Fibroblast of the conjunctiva (primary cell): Measurements from ENCODE around the gene SP140L.
"Not testable (repeated sequence)": the region's sequence is repeated elsewhere in the genome, so short reads cannot be mapped to it uniquely, and the experiment has no call there.

Experiments used
- DNase-seq: peaks from one replicate; pipeline ENCODE4 v3.0.0-alpha.2; 2010; ENCODE audit warnings: low read depth

SP140L gene

DNA sequence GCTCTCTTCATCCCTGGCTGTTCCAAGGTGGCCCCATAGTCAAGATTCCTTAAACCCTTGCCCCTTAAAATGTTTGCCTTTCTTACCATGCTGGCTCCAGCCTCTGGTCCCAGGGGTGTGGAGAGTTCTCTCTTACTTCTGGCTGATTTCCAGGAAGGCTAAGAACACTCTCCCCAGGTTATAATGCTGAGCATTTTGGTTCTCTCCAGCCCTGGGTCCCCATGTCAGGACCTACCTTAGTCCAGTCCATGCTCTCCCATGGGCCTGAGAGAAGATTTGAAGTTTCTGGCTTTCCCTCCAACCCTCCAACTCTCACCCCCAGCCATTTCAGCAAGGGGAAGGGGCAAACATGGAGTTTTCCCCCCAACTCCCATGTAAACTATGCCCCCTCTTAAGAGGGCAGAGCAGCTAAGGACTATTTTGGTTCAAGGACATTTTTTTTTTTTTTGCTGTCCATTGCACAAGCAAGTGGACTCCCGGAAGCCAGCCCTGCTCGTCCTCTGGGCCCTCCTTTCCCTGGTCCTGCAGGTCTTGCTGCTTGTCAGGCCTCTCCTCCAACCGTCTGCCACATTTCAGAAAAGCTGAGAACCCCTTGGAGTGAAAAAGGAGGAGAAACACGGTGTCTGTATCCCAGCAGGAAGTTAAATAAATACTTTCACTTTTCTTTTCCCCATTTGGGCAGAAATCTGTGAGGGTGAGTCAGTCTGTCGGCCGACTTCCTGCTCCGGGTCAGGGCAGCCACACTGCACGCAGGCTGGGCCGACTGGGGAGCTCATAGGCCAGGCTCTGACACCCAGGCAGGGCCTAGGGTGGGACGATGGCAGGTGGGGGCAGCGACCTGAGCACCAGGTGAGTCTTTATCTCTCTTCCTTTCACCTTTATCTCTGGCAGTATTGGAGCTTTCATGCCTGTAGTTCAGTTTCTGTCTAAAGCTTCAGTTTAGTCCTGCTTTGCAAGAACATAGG lies at the start of gene SP140L:
Gene SP140L, plus strand, starts transcription at position 741 of the 965 bp plus-strand sequence. Its CDS starts 77 bp downstream, at position 818.
- DNase-seq, result peak; percentile 62

DNA sequence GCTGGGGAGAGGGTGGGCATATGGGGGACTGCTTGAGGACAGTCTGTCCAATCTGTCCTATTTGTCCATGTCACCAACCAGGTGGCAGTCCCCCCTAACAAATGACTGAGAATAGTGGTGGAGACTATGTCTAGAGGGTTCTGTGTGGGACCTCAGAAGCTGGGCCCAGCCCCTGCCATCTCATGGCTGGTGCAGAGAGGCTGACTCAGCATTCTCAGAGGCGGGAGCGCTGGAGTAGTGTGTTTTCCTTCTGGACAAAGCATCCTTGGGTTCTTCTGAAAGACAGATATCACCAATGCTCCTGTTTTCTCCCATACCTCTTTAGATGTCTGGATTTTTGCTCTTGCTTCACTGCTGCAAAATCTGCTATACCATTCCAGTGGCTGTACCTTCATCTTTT lies 44.1 kb upstream of the SP140L start:
- DNase-seq, result no peak

- no peak for DNase-seq
Observed at GRCh38 chr2:230286048-230286447, 40.9 kb upstream of the SP140L start.

- not testable (repeated sequence) for DNase-seq
Observed at GRCh38 chr2:230289311-230289710, 37.7 kb upstream of the SP140L start.

DNA sequence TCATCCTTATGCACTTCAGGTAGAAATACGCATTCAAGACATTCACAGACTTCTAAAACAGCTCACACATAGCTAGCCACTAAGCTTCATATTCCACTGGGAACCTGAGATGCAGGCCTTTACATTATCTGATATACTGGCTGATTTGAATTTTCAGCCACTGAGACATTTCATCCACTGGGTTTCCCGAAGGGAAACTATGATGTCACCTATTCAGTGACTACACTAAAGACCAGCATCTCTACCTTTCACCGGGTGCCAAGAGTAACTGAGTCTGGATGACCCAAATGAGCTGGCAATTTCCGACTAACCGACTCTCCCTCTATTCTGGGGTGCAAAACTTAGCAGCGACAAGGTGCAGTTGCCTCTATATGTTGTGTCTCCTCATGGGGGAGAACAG lies 31.8 kb upstream of the SP140L start:
- DNase-seq, result no peak

DNA sequence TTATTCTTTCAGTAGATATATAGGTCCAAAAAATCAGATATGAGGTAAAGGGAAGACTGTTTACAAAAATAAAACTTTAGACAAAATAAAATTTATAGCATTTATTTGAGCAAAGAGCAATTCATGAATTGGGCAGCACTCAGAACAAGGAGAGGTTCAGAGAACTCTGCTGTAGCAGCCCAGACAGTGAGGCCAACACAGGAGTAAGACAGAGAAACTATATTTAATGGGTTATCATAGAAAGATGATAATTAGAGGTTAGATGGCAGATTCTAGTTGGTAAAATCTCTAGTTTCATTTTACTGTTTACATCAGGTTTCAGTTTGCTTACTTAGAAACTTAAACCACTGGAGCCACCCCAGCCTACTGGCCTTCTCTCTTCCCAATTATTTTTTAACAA lies 30.1 kb upstream of the SP140L start:
- DNase-seq, result no peak

GRCh38 chr2:230299618-230300017 lies 27.4 kb upstream of the SP140L start:
- DNase-seq, result no peak

- DNase-seq, result no peak
Observed at GRCh38 chr2:230305416-230306275, 21.3 kb upstream of the SP140L start.

GRCh38 chr2:230306474-230306873 lies 20.5 kb upstream of the SP140L start:
- DNase-seq, result no peak

DNA sequence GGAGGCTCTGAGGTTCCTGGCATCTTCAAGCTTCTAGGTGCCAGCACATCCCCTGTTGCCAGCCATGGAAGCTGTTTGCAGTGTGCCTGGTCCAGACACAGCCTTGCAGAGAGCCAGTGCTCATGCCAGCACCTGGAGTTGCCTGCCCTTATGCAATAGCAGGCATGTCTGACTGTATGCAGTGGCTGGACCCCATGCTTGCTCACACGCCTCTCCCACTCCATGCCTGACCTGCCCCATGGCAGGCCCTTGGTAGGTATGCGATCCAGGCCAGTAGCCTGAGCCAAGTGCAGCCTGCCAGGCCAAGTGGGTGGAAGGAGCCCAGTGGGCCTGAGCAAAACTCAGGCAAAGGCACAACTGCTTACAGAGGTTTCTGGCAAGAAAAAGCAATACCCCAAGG lies 19.5 kb upstream of the SP140L start:
- no peak for DNase-seq

DNA sequence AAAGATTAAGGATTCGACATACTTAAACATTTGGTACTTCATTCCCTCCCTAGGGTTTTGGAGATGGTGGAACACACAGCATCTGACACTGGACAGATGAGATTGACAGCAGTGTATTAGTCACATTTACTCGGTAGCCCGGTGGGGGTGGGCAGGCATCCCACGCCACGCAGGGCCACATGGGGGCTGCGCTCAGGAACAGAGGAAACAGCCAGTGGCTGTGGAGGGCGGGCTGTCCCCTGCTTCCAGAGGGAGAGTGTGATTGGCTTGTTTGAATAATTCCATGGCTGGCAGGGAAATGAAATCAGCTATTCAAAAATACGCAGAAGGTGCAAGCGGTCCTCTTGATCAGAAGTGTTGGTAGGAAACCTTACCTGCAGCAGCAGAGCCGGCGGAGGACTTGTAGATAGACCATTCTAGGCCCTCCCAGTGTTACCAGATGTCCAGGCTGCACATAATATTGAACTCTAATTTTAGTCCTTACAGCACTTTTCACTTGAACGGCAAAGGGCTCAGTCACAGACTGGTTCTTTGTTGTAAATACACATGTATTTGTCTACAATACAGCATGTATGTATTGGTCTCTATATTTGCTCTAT lies 18.5 kb upstream of the SP140L start:
- DNase-seq, result no peak

DNA sequence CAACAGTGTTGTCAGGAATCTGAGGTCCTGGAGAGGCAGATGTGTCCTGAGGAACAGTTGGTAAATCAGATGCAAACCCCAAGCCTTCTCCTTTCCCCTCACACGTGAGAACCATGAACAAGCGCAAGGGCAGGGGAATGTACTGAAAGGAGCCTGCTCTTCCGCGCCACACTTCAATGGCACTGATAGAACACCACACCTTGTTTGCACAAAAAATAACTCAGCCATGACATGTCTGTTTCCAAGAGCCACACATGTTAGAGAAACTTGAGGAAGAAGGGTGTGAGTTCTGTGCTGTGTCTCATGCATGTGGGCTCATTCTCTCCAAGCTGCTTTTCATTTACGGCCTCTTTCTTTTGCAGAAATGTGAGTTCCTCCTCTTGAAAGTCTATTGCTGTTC lies 16.2 kb upstream of the SP140L start:
- DNase-seq, result not testable (repeated sequence)

DNA sequence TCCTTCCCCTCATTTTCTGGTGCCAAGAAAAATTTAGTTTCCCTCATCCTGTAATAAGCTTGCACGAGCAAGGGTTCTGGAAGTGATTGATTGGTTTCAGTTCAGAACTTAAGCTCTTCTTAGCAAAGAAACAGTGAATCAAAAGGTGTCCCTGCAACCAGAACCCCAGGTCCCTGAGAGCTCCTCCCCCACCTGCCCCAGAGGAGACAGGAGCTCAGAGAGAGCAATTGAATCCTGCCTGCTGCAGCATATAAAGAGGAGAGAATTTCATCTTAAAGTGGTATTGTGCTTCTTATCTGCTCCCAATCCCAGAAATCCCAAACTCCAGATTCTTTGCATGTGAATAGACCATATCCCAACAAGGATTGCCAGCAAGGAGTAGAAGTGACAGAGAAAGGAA lies 15.4 kb upstream of the SP140L start:
- not testable (repeated sequence) for DNase-seq

DNA sequence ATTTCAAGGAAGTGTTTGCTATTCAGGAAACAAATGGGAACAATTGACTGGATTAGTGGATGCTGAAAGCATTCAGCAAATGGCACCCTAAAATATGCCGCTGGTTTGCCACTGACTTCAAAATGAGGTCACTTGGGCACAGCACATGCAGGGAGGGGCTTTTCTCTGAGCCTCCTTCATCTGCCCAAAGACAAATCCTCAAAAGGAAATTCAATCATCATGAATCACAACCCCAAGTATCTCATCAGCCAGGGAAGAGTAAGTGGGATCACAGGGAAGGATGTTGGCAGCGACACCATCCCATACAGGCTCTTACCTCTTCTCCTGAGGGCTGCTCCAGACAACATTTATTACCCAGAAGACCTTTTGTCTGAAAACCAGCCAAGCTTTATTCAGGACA lies 14.4 kb upstream of the SP140L start:
- no peak for DNase-seq

DNA sequence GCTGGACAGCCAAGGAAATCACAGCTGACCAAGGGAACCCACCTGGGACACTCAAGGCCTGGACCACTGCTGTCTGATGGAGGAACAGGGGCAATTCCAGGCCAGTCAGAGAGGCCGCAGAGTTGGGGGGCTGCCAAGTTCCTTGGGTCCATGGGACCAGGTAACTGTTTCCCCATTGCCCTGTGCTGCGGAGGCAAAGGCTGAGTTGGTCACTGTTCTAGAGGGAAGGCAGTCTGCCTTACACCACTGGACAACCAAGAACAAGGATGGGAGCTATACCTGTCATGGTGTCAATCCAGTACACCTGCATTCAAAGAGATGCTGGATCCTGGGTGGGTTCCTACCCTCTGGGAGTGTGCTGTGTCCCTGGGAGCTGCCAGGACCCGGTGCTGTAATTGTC lies 9.6 kb upstream of the SP140L start:
- DNase-seq, result no peak

DNA sequence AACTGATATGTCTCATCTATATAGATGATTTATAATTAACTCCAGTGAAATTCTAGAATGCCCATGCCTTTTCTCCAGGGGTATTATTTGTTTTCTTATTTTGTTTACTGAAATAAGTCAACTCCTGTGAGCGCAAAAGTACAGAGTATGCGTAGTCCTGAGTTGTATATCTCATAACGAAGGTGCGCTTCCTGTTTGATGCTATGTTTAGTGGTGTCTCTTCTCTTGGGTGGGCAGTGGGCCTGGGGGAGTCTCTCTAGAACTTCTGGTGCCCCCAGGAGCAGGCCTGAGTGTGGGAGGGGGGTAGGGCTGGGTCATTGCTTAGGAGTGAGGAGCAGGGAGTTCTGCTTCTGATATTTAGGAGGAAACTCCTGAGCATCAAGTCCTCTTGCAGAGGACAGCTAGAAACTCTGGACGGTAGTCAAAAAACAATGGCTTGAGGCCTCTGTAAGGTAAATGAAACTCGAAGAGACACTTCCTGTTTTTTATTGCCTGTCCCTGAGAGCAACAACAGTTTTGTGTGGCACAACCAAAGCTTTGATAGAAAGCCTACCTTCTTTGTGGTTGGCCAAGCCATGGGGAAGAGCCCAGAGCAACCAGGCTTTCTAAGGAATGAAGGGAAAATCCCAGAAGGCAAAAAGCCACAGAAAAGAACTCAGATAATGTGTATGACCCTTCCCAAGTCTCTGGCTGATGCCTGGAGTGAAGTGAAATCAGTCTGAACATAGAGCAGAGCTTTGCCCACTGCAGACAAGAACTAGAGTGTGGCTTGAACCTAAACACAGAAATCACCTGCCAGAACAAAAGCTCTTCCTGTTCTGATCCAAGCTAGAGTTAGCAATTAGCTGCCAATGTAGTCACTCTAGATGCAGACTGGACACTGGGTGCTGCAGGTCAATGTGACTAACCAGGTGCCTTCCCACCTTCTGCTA lies 8.5 kb upstream of the SP140L start:
- DNase-seq, result no peak

- DNase-seq, result no peak
Observed at GRCh38 chr2:230319211-230319862, 7.7 kb upstream of the SP140L start.

DNA sequence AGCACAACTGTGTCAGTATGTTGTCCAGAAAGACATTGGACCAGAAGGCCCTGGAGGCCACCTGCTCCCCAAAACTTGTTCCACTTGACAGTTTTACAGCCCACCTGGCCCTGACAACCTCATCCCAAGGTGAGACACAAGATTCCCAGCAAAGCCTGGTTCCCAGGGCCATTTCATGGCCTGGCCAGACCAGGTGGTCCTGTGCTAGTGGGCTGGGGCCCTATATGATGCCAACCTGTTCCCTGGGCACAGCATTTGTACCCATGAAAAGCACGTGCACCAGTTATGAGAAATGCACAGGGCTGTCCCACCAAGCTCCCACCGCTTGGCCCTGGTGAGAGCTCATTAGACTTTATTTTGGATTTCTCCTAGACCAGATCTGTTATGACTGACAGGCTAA lies 6.0 kb upstream of the SP140L start:
- no peak for DNase-seq

DNA sequence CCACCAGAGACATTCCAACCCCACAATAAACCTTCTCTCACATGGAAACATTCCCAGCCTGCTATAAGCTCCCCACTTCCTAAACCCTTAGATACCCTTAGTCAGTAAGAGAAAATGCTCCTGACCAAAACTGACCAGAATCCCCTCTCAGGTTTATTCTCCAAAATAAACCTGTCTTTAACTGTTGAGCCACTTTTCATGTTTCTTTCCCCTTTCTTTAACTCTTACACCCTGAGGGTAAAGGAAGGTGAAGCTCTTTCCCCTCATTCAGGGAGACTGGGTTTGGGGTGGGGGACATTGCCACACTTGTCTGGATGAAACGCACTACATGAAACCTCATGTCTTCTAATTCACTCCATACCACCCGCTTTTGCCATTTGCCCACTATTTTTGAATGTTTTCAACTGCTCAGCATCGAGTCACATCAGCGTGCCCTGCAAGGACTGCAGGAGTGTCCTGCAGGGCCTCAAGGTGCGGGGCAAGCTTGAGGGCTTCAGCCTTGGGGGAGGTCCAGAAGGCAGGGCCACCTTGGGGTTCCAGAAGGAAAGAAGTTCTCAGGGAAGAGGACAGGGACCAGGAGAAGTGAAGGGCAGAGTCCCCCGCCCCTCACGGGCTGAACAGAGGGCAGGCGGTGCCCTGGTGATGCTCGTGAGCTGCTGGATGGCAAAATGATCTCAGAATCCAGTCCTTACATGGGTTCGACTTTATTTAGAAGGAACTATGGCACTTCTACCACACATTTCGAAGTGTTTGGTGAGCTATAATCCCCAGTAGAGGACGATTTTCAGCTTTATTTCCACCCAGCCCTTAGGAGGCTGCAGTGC lies 4.2 kb upstream of the SP140L start:
- DNase-seq, result no peak
